OCI-LY1 (cell line): ENCODE results near the gene GNAS-AS1.

Experiments
- CTCF ChIP-seq: fragments of 200-600 bp; sonication (generic), shearing (Covaris generic); IDR thresholded peaks from 2 replicates; pipeline ENCODE4 v1.5.1; 2017; ENCODE audit warnings: mild to moderate bottlenecking, antibody characterized with exemption, low read length, moderate library complexity, mixed read lengths
- EZH2 ChIP-seq: fragments of 200-600 bp; sonication (generic), shearing (Covaris generic); IDR thresholded peaks from 2 replicates; pipeline ENCODE4 v1.8.0; 2017; ENCODE audit warnings: borderline replicate concordance, mixed run types, mild to moderate bottlenecking, antibody characterized with exemption, low read length, moderate library complexity, mixed read lengths

- no peak for TF ChIP-seq EZH2
- TF ChIP-seq CTCF, result no peak
These were observed 44.9 kb upstream of the GNAS-AS1 start for GRCh38 chr20:58895448-58896180.
